Measurements from ENCODE around the gene FRAS1. TPM values are rescaled to one million over a fixed set of nuclear protein-coding genes. Genes with fewer than 3 reads are reported as not detected.

FRAS1 gene
- total RNA-seq, 2 donors from 2014 or later: 77.0 to 78.3 TPM

- H3K9me3 Mint-ChIP-seq: peaks cover 10% of the 10 kb centered on the region
- peaks cover 13% of the 10 kb centered on the region for H3K4me1 Mint-ChIP-seq
- no peak overlapping the region for H3K4me3 Mint-ChIP-seq
- 72 to 87% methylated on average over 3 to 4 of the region's 4 CpGs for WGBS, 2 experiments (ENCODE audit: insufficient coverage in 1 of 2, insufficient read length in 1 of 2)
- Histone ChIP-seq H3K9me3 (ENCODE audit: control insufficient read depth, low read length) (no peaks in the 10 kb centered on the region), H3K36me3 (ENCODE audit: control insufficient read depth, insufficient read depth, low read length) (no peaks in the 10 kb centered on the region), H3K27ac (ENCODE audit: low read depth, low read length) (no peak overlapping the region), H3K4me3 (ENCODE audit: low read length) (no peak overlapping the region), H3K9ac (ENCODE audit: extremely low read depth, low read length, poor library complexity, severe bottlenecking) (no peak overlapping the region), H3K27me3 (ENCODE audit: control insufficient read depth, insufficient read depth, low read length, poor library complexity, severe bottlenecking) (no peaks in the 10 kb centered on the region), H3K4me1 (ENCODE audit: control insufficient read depth, insufficient read depth, low read length) (peaks cover 2% of the 10 kb centered on the region)
- no peaks in the 10 kb centered on the region for H3K27me3 Mint-ChIP-seq (ENCODE audit: insufficient read depth)
- TF ChIP-seq, protein P1, sequence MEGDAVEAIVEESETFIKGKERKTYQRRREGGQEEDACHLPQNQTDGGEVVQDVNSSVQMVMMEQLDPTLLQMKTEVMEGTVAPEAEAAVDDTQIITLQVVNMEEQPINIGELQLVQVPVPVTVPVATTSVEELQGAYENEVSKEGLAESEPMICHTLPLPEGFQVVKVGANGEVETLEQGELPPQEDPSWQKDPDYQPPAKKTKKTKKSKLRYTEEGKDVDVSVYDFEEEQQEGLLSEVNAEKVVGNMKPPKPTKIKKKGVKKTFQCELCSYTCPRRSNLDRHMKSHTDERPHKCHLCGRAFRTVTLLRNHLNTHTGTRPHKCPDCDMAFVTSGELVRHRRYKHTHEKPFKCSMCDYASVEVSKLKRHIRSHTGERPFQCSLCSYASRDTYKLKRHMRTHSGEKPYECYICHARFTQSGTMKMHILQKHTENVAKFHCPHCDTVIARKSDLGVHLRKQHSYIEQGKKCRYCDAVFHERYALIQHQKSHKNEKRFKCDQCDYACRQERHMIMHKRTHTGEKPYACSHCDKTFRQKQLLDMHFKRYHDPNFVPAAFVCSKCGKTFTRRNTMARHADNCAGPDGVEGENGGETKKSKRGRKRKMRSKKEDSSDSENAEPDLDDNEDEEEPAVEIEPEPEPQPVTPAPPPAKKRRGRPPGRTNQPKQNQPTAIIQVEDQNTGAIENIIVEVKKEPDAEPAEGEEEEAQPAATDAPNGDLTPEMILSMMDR (conservative IDR thresholded peaks at IDR 0.05): no peak
- DNase-seq: no peak
- H3K27ac Mint-ChIP-seq: no peak overlapping the region
- H3K36me3 Mint-ChIP-seq (ENCODE audit: low read depth): peaks cover 13% of the 10 kb centered on the region
These were observed 180.2 kb downstream of the FRAS1 start for GRCh38 chr4:78237360-78237759.

- Mint-ChIP-seq H3K4me1 (peaks cover 28% of the 10 kb centered on the region), H3K9me3 (no peaks in the 10 kb centered on the region), H3K27ac (no peak overlapping the region), H3K36me3 (ENCODE audit: low read depth) (peaks cover 3% of the 10 kb centered on the region), H3K27me3 (ENCODE audit: insufficient read depth) (no peaks in the 10 kb centered on the region), H3K4me3 (no peak overlapping the region)
- no peak for DNase-seq
- Histone ChIP-seq H3K9ac (ENCODE audit: extremely low read depth, low read length, poor library complexity, severe bottlenecking) (no peak overlapping the region), H3K9me3 (ENCODE audit: control insufficient read depth, low read length) (no peaks in the 10 kb centered on the region), H3K27me3 (ENCODE audit: control insufficient read depth, insufficient read depth, low read length, poor library complexity, severe bottlenecking) (no peaks in the 10 kb centered on the region), H3K36me3 (ENCODE audit: control insufficient read depth, insufficient read depth, low read length) (no peaks in the 10 kb centered on the region), H3K27ac (ENCODE audit: low read depth, low read length) (no peak overlapping the region), H3K4me1 (ENCODE audit: control insufficient read depth, insufficient read depth, low read length) (peaks cover 20% of the 10 kb centered on the region), H3K4me3 (ENCODE audit: low read length) (no peak overlapping the region)
- TF ChIP-seq, protein P1 (conservative IDR thresholded peaks at IDR 0.05): no peak
These were observed 184.9 kb downstream of the FRAS1 start for GRCh38 chr4:78242071-78242470.

DNA sequence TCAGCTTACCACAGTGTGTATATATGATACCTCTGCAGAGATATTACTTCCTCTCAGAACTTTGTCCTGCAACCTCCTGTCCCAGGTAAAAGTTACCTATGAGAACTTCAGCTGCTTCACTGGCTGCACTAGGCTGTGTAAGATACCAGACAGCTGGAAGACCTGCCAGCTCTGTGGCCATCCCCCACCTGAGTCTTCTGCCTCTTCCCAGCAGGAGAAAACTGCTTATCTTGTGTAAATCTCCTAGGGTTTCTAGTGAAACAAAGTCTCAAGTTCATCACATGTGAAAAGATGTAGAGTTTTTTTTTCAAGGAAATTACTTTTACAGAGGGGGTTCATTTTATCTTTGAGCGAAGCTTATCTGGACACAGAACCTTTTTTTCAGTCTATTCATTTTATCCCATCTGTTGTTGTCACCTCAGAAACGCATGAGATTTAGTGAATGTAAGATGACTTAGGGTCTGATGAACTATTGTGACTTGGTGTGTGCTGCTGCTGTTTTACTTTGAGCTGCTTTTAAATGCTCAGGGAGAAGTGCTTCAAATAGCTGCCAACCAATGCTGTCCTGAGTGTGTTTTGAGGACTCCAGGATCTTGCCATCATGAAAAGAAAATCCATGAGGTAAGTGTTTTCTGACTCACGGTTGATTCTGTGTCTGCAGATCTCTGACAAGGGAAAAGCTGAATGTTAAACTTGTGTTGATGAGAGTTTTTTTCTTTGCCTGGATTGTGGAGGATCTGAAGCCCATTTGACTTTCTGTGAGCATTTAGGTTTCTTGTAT lies 187.8 kb downstream of the FRAS1 start:
- DNase-seq: peak; percentile 62
- H3K36me3 ChIP-seq (ENCODE audit: control insufficient read depth, insufficient read depth, low read length): no peaks in the 10 kb centered on the region
- H3K4me3 ChIP-seq (ENCODE audit: low read length): peak overlapping the region; percentile 62
- Mint-ChIP-seq H3K27ac (peak overlapping the region; percentile 76), H3K9me3 (peaks cover 2% of the 10 kb centered on the region), H3K27me3 (ENCODE audit: insufficient read depth) (no peaks in the 10 kb centered on the region), H3K4me1 (peaks cover 37% of the 10 kb centered on the region), H3K4me3 (peak overlapping the region; percentile 17), H3K36me3 (ENCODE audit: low read depth) (peaks cover 7% of the 10 kb centered on the region)
- peak overlapping the region; percentile 13 for H3K9ac ChIP-seq (ENCODE audit: extremely low read depth, low read length, poor library complexity, severe bottlenecking)
- H3K9me3 ChIP-seq (ENCODE audit: control insufficient read depth, low read length): no peaks in the 10 kb centered on the region
- H3K27me3 ChIP-seq (ENCODE audit: control insufficient read depth, insufficient read depth, low read length, poor library complexity, severe bottlenecking): no peaks in the 10 kb centered on the region
- H3K4me1 ChIP-seq (ENCODE audit: control insufficient read depth, insufficient read depth, low read length): peaks cover 20% of the 10 kb centered on the region
- TF ChIP-seq, protein P1 (conservative IDR thresholded peaks at IDR 0.05): no peak
- H3K27ac ChIP-seq (ENCODE audit: low read depth, low read length): no peak overlapping the region
- 58 to 71% methylated on average over 2 to 3 of the region's 3 CpGs for WGBS, 2 experiments (ENCODE audit: insufficient coverage in 1 of 2, insufficient read length in 1 of 2)
